HG03575 (cell line): ENCODE results near the gene CACNB1.

Experiments
- ATAC-seq: cut with Tn5 transposase; IDR thresholded peaks from one replicate; pipeline ENCODE4 v1.9.1; 2021; ENCODE audit not compliant: unreplicated experiment, insufficient number of reproducible peaks, low FRiP score; ENCODE audit errors: extremely low read depth

Gene CACNB1

GRCh38 chr17:39227364-39227919 is 30.0 kb upstream of the CACNB1 start:
- ATAC-seq, result no peak

GRCh38 chr17:39225959-39226683 is 28.7 kb upstream of the CACNB1 start:
- ATAC-seq, result no peak

GRCh38 chr17:39225308-39225958 is 28.0 kb upstream of the CACNB1 start, which contains the start of gene STAC2:
Gene STAC2, minus strand, starts transcription at chr17:39225945. Its CDS starts 443 bp downstream, at chr17:39225502.
- no peak for ATAC-seq

- no peak for ATAC-seq
These were observed 27.4 kb upstream of the CACNB1 start for GRCh38 chr17:39224778-39225307.

GRCh38 chr17:39223907-39224777 is 26.7 kb upstream of the CACNB1 start:
- ATAC-seq, result no peak

GRCh38 chr17:39222866-39223834 is 25.7 kb upstream of the CACNB1 start:
- no peak for ATAC-seq

- ATAC-seq, result no peak
These were observed 24.7 kb upstream of the CACNB1 start for GRCh38 chr17:39222151-39222550.

- no peak for ATAC-seq
These were observed 24.1 kb upstream of the CACNB1 start for GRCh38 chr17:39221572-39221971.

GRCh38 chr17:39219647-39220154 is 22.2 kb upstream of the CACNB1 start:
- no peak for ATAC-seq

- ATAC-seq, result no peak
These were observed 21.4 kb upstream of the CACNB1 start for GRCh38 chr17:39218906-39219305.

GRCh38 chr17:39217734-39218369 is 20.4 kb upstream of the CACNB1 start:
- no peak for ATAC-seq

GRCh38 chr17:39213852-39214251 is 16.4 kb upstream of the CACNB1 start:
- no peak for ATAC-seq

GRCh38 chr17:39212841-39213480 is 15.5 kb upstream of the CACNB1 start:
- no peak for ATAC-seq

- no peak for ATAC-seq
These were observed 14.8 kb upstream of the CACNB1 start for GRCh38 chr17:39212195-39212810.

GRCh38 chr17:39210093-39210434 is 12.6 kb upstream of the CACNB1 start:
- ATAC-seq, result no peak

- no peak for ATAC-seq
These were observed 12.0 kb upstream of the CACNB1 start for GRCh38 chr17:39209317-39210092.
